HG03442 (cell line): Measurements from ENCODE around the gene NDC80.
"Not testable (repeated sequence)": the region's sequence is repeated elsewhere in the genome, so short reads cannot be mapped to it uniquely, and the experiment has no call there.

Source experiments
- ATAC-seq: cut with Tn5 transposase; IDR thresholded peaks from one replicate; pipeline ENCODE4 v1.9.1; 2021; ENCODE audit warnings: mild to moderate bottlenecking, moderate library complexity; ENCODE audit not compliant: unreplicated experiment

Gene NDC80

GRCh38 chr18:2571200-2572170 lies at the start of gene NDC80, which contains the start of gene METTL4:
TSS of gene NDC80 (plus strand) at chr18:2571557. CDS start at chr18:2572986, 1,429 bp downstream.
TSS of gene METTL4 (minus strand) at chr18:2571505. CDS start at chr18:2567216, 4,289 bp downstream.
- ATAC-seq, result peak; percentile 76

GRCh38 chr18:2522112-2522511 lies 49.2 kb upstream of the NDC80 start:
- no peak for ATAC-seq

- ATAC-seq, result not testable (repeated sequence)
These were observed 46.6 kb upstream of the NDC80 start for GRCh38 chr18:2524794-2525198.

GRCh38 chr18:2526329-2526728 lies 45.0 kb upstream of the NDC80 start:
- ATAC-seq, result no peak

GRCh38 chr18:2529154-2529553 lies 42.2 kb upstream of the NDC80 start:
- no peak for ATAC-seq

- ATAC-seq, result no peak
These were observed 39.6 kb upstream of the NDC80 start for GRCh38 chr18:2531751-2532150.

- ATAC-seq, result no peak
These were observed 38.6 kb upstream of the NDC80 start for GRCh38 chr18:2532797-2533196.

- no peak for ATAC-seq
These were observed 36.5 kb upstream of the NDC80 start for GRCh38 chr18:2534906-2535305.

- ATAC-seq, result no peak
These were observed 35.9 kb upstream of the NDC80 start for GRCh38 chr18:2535419-2535910.

- no peak for ATAC-seq
These were observed 35.3 kb upstream of the NDC80 start for GRCh38 chr18:2536063-2536462.

GRCh38 chr18:2536493-2536892 lies 34.9 kb upstream of the NDC80 start:
- ATAC-seq, result no peak

GRCh38 chr18:2537296-2537695 lies 34.1 kb upstream of the NDC80 start:
- no peak for ATAC-seq

GRCh38 chr18:2538236-2538635 lies 33.1 kb upstream of the NDC80 start:
- no peak for ATAC-seq

GRCh38 chr18:2538844-2539243 lies 32.5 kb upstream of the NDC80 start:
- no peak for ATAC-seq

- ATAC-seq, result no peak
These were observed 30.8 kb upstream of the NDC80 start for GRCh38 chr18:2540575-2540974.

- peak; percentile 82 for ATAC-seq
These were observed 29.3 kb upstream of the NDC80 start for GRCh38 chr18:2541925-2542563.

- no peak for ATAC-seq
These were observed 26.2 kb upstream of the NDC80 start for GRCh38 chr18:2545155-2545554.

- ATAC-seq, result peak; percentile 77
These were observed 23.8 kb upstream of the NDC80 start for GRCh38 chr18:2547477-2548087.

GRCh38 chr18:2549462-2549861 lies 21.9 kb upstream of the NDC80 start:
- no peak for ATAC-seq

- ATAC-seq, result no peak
These were observed 19.9 kb upstream of the NDC80 start for GRCh38 chr18:2551425-2551824.

- ATAC-seq, result no peak
These were observed 16.7 kb upstream of the NDC80 start for GRCh38 chr18:2554696-2555095.
